DMS53 treated with DMSO at 0.1 percent for 48 hours (cell line): Measurements from ENCODE around the gene NR2C1.
"Not testable (repeated sequence)": the region's sequence is repeated elsewhere in the genome, so short reads cannot be mapped to it uniquely, and the experiment has no call there.

Experiments used
- DNase-seq: peaks from one replicate; lab custom pipeline; 2025; ENCODE audit not compliant: unreplicated experiment; lab: John Stamatoyannopoulos, UW

NR2C1 gene

GRCh38 chr12:95003213-95003920 lies 70.1 kb downstream of the NR2C1 start, which contains the start of gene NDUFA12:
Gene NDUFA12, minus strand, starts transcription at chr12:95003697. Its CDS starts 17 bp downstream, at chr12:95003680.
- peak; percentile 99 for DNase-seq

DNA sequence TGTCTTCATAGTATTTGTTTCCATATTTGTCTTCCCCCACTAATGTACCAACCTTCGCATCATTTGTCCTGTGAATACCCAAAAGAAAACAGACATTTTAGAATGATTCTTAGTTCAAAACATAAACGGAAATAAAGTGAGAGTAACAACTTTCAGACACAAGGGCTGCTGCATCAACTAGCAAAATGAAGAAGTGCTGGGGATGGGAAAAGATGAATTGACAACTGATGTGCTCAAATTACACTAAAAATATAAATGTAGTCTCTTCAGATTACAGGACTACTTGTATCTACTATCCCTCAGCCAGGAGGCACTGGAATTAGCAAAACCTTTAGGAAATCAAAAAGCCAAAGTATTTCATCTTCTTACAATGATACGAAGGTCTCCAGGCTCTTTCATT lies 70.7 kb downstream of the NR2C1 start:
- DNase-seq = no peak

GRCh38 chr12:94998326-94998725 lies 75.1 kb downstream of the NR2C1 start:
- no peak for DNase-seq

DNA sequence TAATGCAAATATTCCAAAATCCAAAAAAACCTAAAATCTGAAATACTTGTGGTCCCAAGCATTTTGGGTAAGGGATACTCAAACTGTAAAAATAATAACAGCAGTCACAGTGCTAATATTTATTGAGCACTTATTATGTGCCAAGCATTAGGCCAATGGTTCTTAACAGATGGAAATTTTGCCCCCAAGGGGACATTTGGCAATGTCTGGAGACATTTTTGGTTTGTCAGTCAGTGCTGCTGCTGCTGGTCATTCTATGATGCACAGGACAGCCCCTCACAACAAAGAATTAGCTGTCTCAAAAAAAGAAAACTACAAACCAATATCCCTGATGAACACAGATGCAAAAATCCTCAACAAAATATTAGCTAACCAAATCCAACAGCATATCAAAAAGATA lies 75.7 kb downstream of the NR2C1 start:
- DNase-seq = no peak

DNA sequence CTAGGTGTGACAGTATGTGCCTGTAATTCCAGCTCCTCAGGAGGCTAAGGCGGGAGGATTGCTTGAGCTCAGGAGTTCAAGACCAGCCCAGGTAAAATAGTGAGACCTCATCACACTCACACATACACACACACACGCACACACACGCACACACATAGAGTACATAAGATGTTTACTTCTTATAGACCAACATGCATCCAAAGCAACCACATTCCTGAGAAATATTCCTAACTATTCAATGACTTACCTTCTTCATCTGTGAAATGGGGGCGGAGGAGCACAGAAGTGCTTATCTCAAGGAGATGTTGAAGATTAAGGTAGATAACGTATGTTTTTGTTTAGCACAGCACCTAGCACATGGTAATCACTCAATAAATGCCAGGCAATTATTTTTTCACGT lies 76.4 kb downstream of the NR2C1 start:
- DNase-seq = no peak

- DNase-seq = no peak
Measured at GRCh38 chr12:94994312-94994711, 79.1 kb downstream of the NR2C1 start.

- DNase-seq = not testable (repeated sequence)
Measured at GRCh38 chr12:94993855-94994254, 79.6 kb downstream of the NR2C1 start.

GRCh38 chr12:94990222-94990621 lies 83.2 kb downstream of the NR2C1 start:
- no peak for DNase-seq

DNA sequence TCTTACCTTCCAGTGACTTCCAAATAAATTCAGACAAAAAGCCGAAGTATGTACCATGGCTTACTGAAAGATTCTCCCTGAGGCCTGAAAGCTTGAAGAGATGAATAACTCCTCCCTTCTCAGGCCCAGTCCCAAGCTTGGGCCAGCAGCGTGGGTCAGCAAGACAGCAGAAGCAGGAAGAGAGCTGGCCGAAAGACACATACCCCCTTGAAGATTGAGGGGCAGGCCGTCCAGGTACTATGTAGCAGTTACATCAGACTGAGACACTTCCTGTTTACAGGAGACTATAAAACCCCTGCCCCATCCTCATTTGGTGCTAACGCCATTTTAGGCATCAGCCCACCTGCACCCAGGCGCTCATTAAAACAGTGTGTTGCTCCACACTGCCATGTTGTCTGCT lies 84.9 kb downstream of the NR2C1 start:
- DNase-seq = no peak

DNA sequence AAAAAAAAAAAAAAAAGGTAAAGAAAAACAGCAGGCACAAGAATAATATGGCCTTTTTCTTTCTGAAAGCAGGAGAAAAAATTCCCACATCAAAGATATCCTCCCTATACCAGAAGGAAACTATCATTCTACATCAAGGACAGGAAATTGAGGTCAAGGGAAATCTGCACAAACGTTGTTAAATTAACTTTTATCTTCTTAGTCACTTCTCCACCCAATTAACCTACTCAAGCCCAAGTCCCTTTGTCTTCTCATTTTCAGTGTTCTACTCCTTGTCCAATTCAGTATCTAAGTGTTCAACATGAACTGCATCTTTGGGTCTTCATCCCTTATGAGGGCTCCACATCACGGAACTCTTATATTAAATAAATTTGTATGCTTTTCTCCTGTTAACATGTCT lies 85.6 kb downstream of the NR2C1 start:
- no peak for DNase-seq

- no peak for DNase-seq
Measured at GRCh38 chr12:94987076-94987669, 86.2 kb downstream of the NR2C1 start.

GRCh38 chr12:94985099-94985498 lies 88.3 kb downstream of the NR2C1 start:
- not testable (repeated sequence) for DNase-seq

DNA sequence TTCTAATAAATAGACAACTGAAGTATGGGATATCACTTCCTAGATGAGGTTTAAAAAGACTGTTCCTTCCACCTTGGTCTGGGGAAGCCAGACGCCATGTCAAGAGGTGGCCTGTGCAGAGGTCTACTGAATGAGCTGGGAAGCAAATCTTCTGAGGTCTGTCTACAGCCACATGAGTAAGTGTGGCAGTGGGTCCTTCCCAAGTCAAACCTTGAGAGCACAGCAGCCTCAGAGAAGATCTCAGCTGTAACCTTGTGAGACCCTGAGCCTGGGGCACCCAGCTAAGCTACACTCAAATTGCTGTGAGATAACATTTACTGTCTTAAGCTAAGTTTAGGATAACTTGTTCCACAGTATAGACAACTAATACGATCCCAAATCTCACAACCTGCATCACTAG lies 90.1 kb downstream of the NR2C1 start:
- DNase-seq = no peak

DNA sequence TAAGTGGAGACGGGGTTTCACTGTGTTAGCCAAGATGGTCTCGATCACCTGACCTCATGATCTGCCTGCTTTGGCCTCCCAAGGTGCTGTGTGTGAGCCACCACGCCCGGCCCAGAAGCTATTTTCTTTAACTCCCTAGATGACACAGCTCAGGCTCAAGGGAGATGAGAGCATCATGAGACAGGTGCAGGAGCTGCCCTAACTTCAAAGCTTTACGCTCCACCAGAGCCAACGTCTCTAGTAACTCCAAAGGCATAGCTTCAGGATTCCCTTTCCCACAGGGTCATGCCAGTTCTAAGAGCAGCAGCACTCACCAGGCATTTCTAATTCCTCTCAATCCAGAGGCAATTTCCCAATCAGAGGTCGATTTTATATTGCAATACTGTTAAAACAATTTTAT lies 91.0 kb downstream of the NR2C1 start:
- no peak for DNase-seq

DNA sequence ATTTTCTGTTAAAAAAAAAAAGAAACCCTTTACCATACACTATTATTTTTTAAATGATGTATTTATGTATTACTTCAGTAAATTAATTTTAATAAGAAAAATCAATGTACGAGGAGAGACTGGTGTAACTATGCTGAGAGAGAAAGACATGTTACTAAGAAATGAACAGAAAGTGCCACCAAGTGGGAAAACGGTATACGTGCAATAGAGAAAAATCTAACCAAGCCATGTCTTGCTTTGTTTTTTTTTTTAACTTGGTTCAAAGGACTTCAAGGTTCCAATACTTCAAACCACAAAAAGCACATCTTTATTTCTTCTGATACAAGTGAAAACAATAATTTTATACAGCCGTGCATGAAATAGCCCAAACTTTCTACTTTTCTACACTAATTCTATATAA lies 92.8 kb downstream of the NR2C1 start:
- peak; percentile 23 for DNase-seq

DNA sequence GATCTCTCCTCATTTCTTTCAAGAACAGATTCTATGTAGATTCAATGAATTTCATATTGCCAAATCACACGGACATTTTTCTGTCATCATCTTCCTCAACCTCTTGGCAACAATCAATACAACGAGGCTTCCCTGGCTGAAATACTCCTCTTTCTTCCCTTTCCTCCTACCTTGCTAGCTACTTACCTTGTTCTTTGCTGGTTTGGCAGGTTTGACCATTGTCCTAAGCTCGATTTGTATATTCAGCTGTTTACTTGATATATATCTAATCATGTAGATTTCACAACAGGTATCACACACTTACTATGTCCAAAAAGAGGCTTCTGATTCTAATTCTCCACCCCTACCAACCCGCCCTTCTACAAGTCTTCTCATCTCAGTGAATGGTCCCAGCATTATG lies 93.5 kb downstream of the NR2C1 start:
- DNase-seq = no peak

GRCh38 chr12:94977766-94978468 lies 95.5 kb downstream of the NR2C1 start:
- DNase-seq = no peak

DNA sequence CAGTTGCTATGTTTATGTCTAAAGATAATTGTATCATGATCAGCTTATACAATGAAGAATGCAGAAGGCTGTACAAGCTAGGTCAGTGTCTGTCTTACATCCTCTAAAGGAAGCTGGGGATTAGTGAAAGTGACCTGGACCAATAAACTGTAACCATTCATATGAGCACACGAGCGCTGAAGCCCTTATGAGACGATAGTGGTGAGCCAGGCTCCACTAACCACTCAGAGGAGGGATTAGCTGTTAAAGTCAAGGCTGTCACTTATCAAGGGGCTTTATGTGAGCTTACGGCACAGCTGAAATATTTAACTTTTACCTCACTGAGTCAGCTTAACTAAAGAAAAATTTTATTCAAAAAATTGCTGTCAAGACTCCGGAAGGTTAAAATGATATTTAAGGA lies 100.2 kb downstream of the NR2C1 start:
- no peak for DNase-seq

DNA sequence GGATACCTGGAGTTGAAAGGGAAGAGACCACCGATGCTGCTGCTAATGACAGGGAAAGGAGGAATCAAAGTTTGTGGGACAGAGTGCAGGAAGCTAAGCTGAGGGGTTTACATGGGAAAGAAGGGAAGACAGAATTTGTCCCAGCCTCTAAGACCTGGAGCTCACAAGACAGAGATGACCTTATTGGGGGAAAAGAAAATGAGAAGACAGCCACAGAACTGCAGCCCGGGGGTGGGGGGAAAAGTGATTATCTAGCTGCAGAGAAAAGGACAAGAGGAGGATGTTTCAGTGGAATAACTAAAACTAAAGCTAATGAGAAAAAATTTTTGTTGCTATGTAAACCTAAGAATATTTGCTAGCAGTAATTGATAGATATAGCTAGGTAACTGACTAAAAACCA lies 100.6 kb downstream of the NR2C1 start:
- no peak for DNase-seq

- no peak for DNase-seq
Measured at GRCh38 chr12:94971923-94972322, 101.5 kb downstream of the NR2C1 start.

DNA sequence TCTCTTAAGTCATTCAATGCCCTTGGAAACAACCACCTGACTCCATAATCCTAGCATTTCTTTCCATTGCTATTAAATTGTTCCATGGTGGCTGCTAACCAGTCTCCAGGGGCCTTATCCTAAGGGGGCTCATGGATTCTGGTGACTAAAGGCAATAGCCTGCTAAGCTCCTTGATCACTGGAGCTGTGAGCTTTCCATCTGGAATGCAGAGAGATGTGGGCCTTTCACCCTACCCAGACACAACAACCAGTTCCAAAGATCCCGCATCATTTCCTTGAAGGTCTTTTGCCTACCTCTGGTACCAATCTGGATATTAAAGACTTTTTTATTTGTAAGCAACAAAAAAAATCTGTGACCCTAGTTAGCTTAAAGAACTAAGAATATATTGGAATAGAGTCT lies 102.9 kb downstream of the NR2C1 start:
- no peak for DNase-seq
